HepG2 (cell line): ENCODE measurements around the gene LSR. TPM values are rescaled to one million over a fixed set of nuclear protein-coding genes. Genes with fewer than 3 reads are reported as not detected.

ENCODE experiments used
- ATAC-seq: fragments of 200-7000 bp; cut with Tn5 transposase; 3 replicates; pipeline ENCODE4 v1.9.1; 2020; ENCODE audit warnings: mild to moderate bottlenecking, moderate library complexity
- BruUV-seq: library from RNA; stranded (reverse); fragments of 400-500 nt; replicated peaks from 2 replicates; lab custom pipeline; 2021; lab: Mats Ljungman, UMichigan
- CTCF ChIA-PET: fragments of 300-600 bp; formaldehyde crosslinking; extraction: SDS; loops from one replicate; lab custom pipeline; 2021; ENCODE audit warnings: low total read pairs, inconsistent platforms, low intra/inter-chr PET ratio; lab: Yijun Ruan, JAX
- POLR2A ChIA-PET: fragments of 350-600 bp; sonication (Branson Sonifier 250); formaldehyde crosslinking; loops from one replicate; lab custom pipeline; 2020; ENCODE audit warnings: antibody characterized with exemption, inconsistent platforms; lab: Yijun Ruan, JAX
- DNase-seq: peaks from one replicate; pipeline ENCODE4 v3.0.0-alpha.2; 2015; ENCODE audit warnings: low spot score
- FAIRE-seq: peaks from 3 replicates; lab custom pipeline; 2011; peaks lifted over from hg19 to GRCh38; lab: Jason Lieb, UNC
- H2AFZ ChIP-seq: one replicate; pipeline ENCODE4 v1.6.1; 2011; ENCODE audit warnings: low read length, inconsistent platforms
- H3K27ac ChIP-seq: fragments of 300-600 bp; 3 replicates; pipeline ENCODE4 v1.8.0; 2011; ENCODE audit warnings: mixed run types, mild to moderate bottlenecking, mixed read lengths, low read length, inconsistent platforms; ENCODE audit not compliant: insufficient read depth; ENCODE audit errors: extremely low read length
- H3K27me3 ChIP-seq, 2 experiments: fragments of 200-600 bp in 1 of 2; 2 replicates in 1 of 2; 3 replicates in 1 of 2; pipeline versions ENCODE4 v1.6.0 to v1.8.0; 2011; ENCODE audit warnings: low read length in 2 of 2, mild to moderate bottlenecking in 2 of 2, moderate library complexity in 2 of 2, inconsistent platforms in 1 of 2; ENCODE audit not compliant: insufficient read depth in 2 of 2, control insufficient read depth in 1 of 2
- H3K36me3 ChIP-seq, 2 experiments: fragments of 200-600 bp in 1 of 2; replicated peaks in 1 of 2; 2 replicates in 1 of 2; 3 replicates in 1 of 2; pipeline versions ENCODE4 v1.5.1 to v1.8.0; 2011; ENCODE audit warnings: low read length in 2 of 2, inconsistent platforms in 1 of 2; ENCODE audit not compliant: insufficient read depth in 2 of 2, control insufficient read depth in 1 of 2
- H3K4me1 ChIP-seq: 2 replicates; pipeline ENCODE4 v1.5.1; 2012; ENCODE audit warnings: low read length, inconsistent platforms; ENCODE audit not compliant: insufficient read depth
- H3K4me2 ChIP-seq: 2 replicates; pipeline ENCODE4 v1.6.0; 2011; ENCODE audit warnings: low read depth, low read length, inconsistent platforms
- H3K4me3 ChIP-seq, 3 experiments: fragments of 200-600 bp in 1 of 3; sonication (generic), shearing (Covaris generic) in 1 of 3; replicated peaks in 1 of 3; 2 replicates each; pipeline ENCODE4 v1.5.1; 2011 to 2016; ENCODE audit warnings: low read length in 3 of 3, inconsistent platforms in 2 of 3, low read depth in 2 of 3, mild to moderate bottlenecking in 2 of 3, control low read depth in 1 of 3, mixed read lengths in 1 of 3; ENCODE audit not compliant: insufficient read depth in 1 of 3
- H3K79me2 ChIP-seq: one replicate; pipeline ENCODE4 v1.6.1; 2011; ENCODE audit warnings: low read length, inconsistent platforms; ENCODE audit not compliant: insufficient read depth
- H3K9ac ChIP-seq: 2 replicates; pipeline ENCODE4 v1.6.0; 2011; ENCODE audit warnings: mild to moderate bottlenecking, low read depth, low read length, inconsistent platforms; ENCODE audit not compliant: insufficient read depth
- H3K9me3 ChIP-seq: 2 replicates; pipeline ENCODE4 v1.5.1; 2012; ENCODE audit warnings: mild to moderate bottlenecking, low read length
- H4K20me1 ChIP-seq: 2 replicates; pipeline ENCODE4 v1.6.0; 2011; ENCODE audit warnings: inconsistent platforms, mild to moderate bottlenecking, low read length, moderate library complexity; ENCODE audit not compliant: insufficient read depth
- CEBPB ChIP-seq: IDR thresholded peaks from 2 replicates; pipeline ENCODE4 v1.6.1; 2011; ENCODE audit warnings: low read depth, low read length, improper control_type of control experiment, borderline replicate concordance
- CENPX ChIP-seq: sonication (generic); formaldehyde crosslinking; IDR thresholded peaks from 2 replicates; pipeline ENCODE4 v1.9.0; 2021; ENCODE audit warnings: mild to moderate bottlenecking, missing genetic modification reagents, moderate library complexity
- ERF ChIP-seq: IDR thresholded peaks from 2 replicates; pipeline ENCODE4 v1.6.1; 2018; ENCODE audit warnings: missing biosample characterization, missing genetic modification reagents
- ETS1 ChIP-seq: sonication (generic); formaldehyde crosslinking; IDR thresholded peaks from 2 replicates; pipeline ENCODE4 v1.4.0; 2020; ENCODE audit warnings: missing genetic modification reagents
- FOSL2 ChIP-seq: sonication (generic); formaldehyde crosslinking; IDR thresholded peaks from 2 replicates; pipeline ENCODE4 v1.4.0; 2020; ENCODE audit warnings: missing genetic modification reagents
- MLX ChIP-seq: IDR thresholded peaks from 2 replicates; pipeline ENCODE4 v1.6.1; 2016
- NFE2 ChIP-seq: sonication (generic); formaldehyde crosslinking; IDR thresholded peaks from 2 replicates; pipeline ENCODE4 v1.4.0; 2020; ENCODE audit warnings: missing genetic modification reagents
- RERE ChIP-seq: IDR thresholded peaks from 2 replicates; pipeline ENCODE4 v1.6.1; 2016; ENCODE audit warnings: low read depth, missing genetic modification reagents, missing compliant biosample characterization
- SNAI1 ChIP-seq: sonication (generic); formaldehyde crosslinking; IDR thresholded peaks from 2 replicates; pipeline ENCODE4 v1.5.0; 2020; ENCODE audit warnings: mild to moderate bottlenecking, missing genetic modification reagents, borderline replicate concordance
- SNRNP70 ChIP-seq: fragments of 200-400 bp; formaldehyde crosslinking; IDR thresholded peaks from 2 replicates; pipeline ENCODE4 v1.6.1; 2017; ENCODE audit warnings: mild to moderate bottlenecking, low read depth, low read length, moderate library complexity
- SP5 ChIP-seq: IDR thresholded peaks from 2 replicates; pipeline ENCODE4 v1.6.1; 2016; ENCODE audit warnings: low read depth, borderline replicate concordance
- TCF12 ChIP-seq, 2 experiments: fragments of 450-650 bp in 1 of 2; sonication (generic) in 1 of 2; formaldehyde crosslinking in 1 of 2; IDR thresholded peaks; 2 replicates each; pipeline versions ENCODE4 v1.6.1 to v1.8.0; 2017 to 2022; ENCODE audit warnings: antibody characterized with exemption in 1 of 2, mild to moderate bottlenecking in 1 of 2, missing genetic modification reagents in 1 of 2, moderate library complexity in 1 of 2
- ZNF546 ChIP-seq: sonication (generic); formaldehyde crosslinking; conservative IDR thresholded peaks from 2 replicates; pipeline ENCODE4 v1.8.1; 2023; ENCODE audit warnings: mild to moderate bottlenecking, missing genetic modification reagents
- ZNF713 ChIP-seq: sonication (generic); formaldehyde crosslinking; IDR thresholded peaks from 2 replicates; pipeline ENCODE4 v1.4.0; 2020; ENCODE audit warnings: mild to moderate bottlenecking, missing genetic modification reagents
- ZNF792 ChIP-seq: IDR thresholded peaks from 2 replicates; pipeline ENCODE4 v1.6.1; 2016
- WGBS: methylation state at CpG from one replicate; pipeline ENCODE4 v1.1.6; 2017; ENCODE audit warnings: low lambda C conversion rate; 5-methylcytosine and 5-hydroxymethylcytosine counted together
- in situ Hi-C: cut with HindIII; loops from 2 replicates; pipeline ENCODE4 v1.10.0; 2017; ENCODE audit warnings: low pct_unique_long_range_greater_than_20kb; ENCODE audit not compliant: extremely low pct_ligation_motif_present
- intact Hi-C: fragments of 100-400 bp; cut with micrococcal nuclease; formaldehyde crosslinking; loops from one replicate; pipeline ENCODE4 v1.10.0; 2022; ENCODE audit not compliant: unreplicated experiment
- polyA plus RNA-seq, 8 experiments: library from polyadenylated mRNA; depleted of rRNA in 3 of 8; stranded (reverse) in 7 of 8; unstranded in 1 of 8; fragments of >200 nt; fragmentation: Illumina TruSeq in 4 of 8; extraction: Trizol in 4 of 8; gene quantifications; 2 replicates each; pipeline versions ENCODE4 v1.2.1 to v1.2.3, GENCODE V29; 2011 to 2016; ENCODE audit warnings: low read depth in 4 of 8, missing spikeins in 1 of 8, mixed read lengths in 1 of 8; ENCODE audit not compliant: insufficient read depth in 1 of 8
- total RNA-seq, 5 experiments: library from RNA; depleted of rRNA; stranded (reverse); fragments of >200 nt; fragmentation: Illumina TruSeq; extraction: Trizol; gene quantifications; 2 replicates each; pipeline ENCODE4 v1.2.3, GENCODE V29; 2016; ENCODE audit warnings: low read depth in 1 of 5
- TF ChIP-seq, protein P1 (sequence below): sonication (generic); formaldehyde crosslinking; IDR thresholded peaks from 2 replicates; pipeline ENCODE4 v1.4.0; 2020; ENCODE audit warnings: missing genetic modification reagents, mild to moderate bottlenecking, borderline replicate concordance

LSR gene
- total and polyA plus RNA-seq, 2 of the 13 experiments (the other 11 are each of a cell fraction or from before 2014, with no cell fraction given), result 29.2 to 79.2 TPM

- no TSS peak for BruUV-seq
- intact Hi-C loops (no loop called here), in situ Hi-C loops (no loop called here)
- DNase-seq, result no peak
- no peaks in the 10 kb centered on the region; a peak in 1 of 5 replicates for H3K27me3 ChIP-seq
- ChIA-PET POLR2A (no interaction called here), CTCF (no interaction called here)
- no peak overlapping the region for H2AFZ ChIP-seq
- no peak for FAIRE-seq
- H3K79me2 ChIP-seq, result peaks cover 24% of the 10 kb centered on the region
- H3K36me3 ChIP-seq, result peaks cover 7 to 29% of the 10 kb centered on the region in 2 experiments; a peak in 3 of 5 replicates
- peaks cover 3% of the 10 kb centered on the region; the same call in 1 of the 2 replicates for H4K20me1 ChIP-seq
- H3K9ac ChIP-seq, result no peak overlapping the region
- H3K4me1 ChIP-seq, result peaks cover 56% of the 10 kb centered on the region
- H3K9me3 ChIP-seq, result no peaks in the 10 kb centered on the region
- H3K27ac ChIP-seq, result no peak overlapping the region
- no peak for ATAC-seq
- H3K4me2 ChIP-seq, result no peak overlapping the region
- H3K4me3 ChIP-seq, result no peak overlapping the region
- WGBS, result 83% methylated on average over 1 of the region's 2 CpGs
- no peak for TF ChIP-seq ZNF713 (CRISPR knock-in tag)
- TF ChIP-seq SNRNP70, result no peak
- TF ChIP-seq, protein P1, sequence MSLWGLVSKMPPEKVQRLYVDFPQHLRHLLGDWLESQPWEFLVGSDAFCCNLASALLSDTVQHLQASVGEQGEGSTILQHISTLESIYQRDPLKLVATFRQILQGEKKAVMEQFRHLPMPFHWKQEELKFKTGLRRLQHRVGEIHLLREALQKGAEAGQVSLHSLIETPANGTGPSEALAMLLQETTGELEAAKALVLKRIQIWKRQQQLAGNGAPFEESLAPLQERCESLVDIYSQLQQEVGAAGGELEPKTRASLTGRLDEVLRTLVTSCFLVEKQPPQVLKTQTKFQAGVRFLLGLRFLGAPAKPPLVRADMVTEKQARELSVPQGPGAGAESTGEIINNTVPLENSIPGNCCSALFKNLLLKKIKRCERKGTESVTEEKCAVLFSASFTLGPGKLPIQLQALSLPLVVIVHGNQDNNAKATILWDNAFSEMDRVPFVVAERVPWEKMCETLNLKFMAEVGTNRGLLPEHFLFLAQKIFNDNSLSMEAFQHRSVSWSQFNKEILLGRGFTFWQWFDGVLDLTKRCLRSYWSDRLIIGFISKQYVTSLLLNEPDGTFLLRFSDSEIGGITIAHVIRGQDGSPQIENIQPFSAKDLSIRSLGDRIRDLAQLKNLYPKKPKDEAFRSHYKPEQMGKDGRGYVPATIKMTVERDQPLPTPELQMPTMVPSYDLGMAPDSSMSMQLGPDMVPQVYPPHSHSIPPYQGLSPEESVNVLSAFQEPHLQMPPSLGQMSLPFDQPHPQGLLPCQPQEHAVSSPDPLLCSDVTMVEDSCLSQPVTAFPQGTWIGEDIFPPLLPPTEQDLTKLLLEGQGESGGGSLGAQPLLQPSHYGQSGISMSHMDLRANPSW (CRISPR knock-in tag), result no peak
- no peak for TF ChIP-seq SP5 (CRISPR knock-in tag)
- TF ChIP-seq RERE (CRISPR knock-in tag), result no peak
- no peak for TF ChIP-seq CEBPB
- no peak for TF ChIP-seq NFE2 (CRISPR knock-in tag)
- TF ChIP-seq MLX (CRISPR knock-in tag), result no peak
- TF ChIP-seq FOSL2 (CRISPR knock-in tag), result no peak
- no peak for TF ChIP-seq TCF12 (IDR thresholded peaks at IDR 0.05)
- no peak for TF ChIP-seq TCF12 (CRISPR knock-in tag; IDR thresholded peaks at IDR 0.05)
- TF ChIP-seq ERF (CRISPR knock-in tag), result no peak
- no peak for TF ChIP-seq ETS1 (CRISPR knock-in tag)
- TF ChIP-seq SNAI1, result no peak
- no peak for TF ChIP-seq ZNF546 (CRISPR knock-in tag)
- no peak for TF ChIP-seq CENPX (CRISPR knock-in tag)
- no peak for TF ChIP-seq ZNF792 (CRISPR knock-in tag)
These were observed 2.7 kb downstream of the LSR start for GRCh38 chr19:35251456-35251855.
